ENCODE measurements around the gene C17orf100.
A peak's percentile ranks its signal among the peaks of the same experiment; 100 is the strongest.

Gene C17orf100

GRCh38 chr17:6651354-6651918, at the start of gene C17orf100, which contains the start of gene MED31:
TSS of gene C17orf100 (plus strand) at chr17:6651762. CDS start at chr17:6651914, 152 bp downstream.
TSS of gene MED31 (minus strand) at chr17:6651605. CDS start at chr17:6651528, 77 bp downstream.
- DNase-seq (ENCODE audit: low spot score), result peak; percentile 97

DNA sequence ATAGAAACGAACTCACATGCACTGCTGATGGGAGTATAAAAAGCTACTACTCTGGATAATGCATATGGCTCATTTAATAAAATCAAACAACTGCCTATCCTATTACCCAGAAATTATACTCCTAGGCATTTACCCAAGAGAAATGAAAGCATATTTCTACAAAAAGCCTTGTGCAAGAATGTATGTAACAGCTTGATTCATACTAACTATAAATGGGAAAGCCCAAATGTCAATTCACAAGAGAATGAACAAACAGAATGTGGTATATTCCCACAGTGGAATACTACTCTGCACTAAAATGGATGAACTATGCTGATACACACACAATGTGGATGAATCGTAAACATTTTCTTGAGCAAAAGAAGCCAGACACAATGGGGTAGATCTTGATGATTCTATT, 49.4 kb upstream of the C17orf100 start:
- no peak for DNase-seq (ENCODE audit: low spot score)

DNA sequence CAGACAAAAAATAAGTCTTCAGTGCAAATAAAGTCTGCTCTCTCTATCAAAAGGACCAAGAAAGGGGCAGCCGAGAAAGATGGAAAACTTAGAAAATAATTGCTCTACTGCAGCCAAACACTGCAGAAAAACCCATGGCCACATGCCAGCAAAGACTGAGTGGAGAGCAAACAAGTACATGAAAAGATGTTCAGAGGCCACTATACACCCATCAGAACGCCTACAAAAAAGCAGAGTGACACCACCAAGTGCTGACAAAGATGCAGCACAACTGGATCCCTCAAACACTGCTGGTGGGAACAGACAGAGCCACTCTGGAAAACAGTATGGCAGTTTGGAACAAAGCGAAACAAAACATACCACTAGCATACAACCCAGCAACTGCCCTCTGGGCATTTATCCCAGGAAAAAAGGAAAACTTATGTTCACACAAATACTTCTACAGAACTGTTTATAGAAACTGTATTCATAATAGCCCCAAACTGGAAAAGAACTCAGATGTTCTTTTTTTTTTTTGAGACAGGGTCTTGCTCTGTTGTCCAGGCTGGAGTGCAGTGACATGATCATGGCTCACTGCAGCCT, 47.7 kb upstream of the C17orf100 start:
- no peak for DNase-seq (ENCODE audit: low spot score)

GRCh38 chr17:6605142-6605541, 46.4 kb upstream of the C17orf100 start:
- no peak for DNase-seq (ENCODE audit: low spot score)

- no peak for DNase-seq (ENCODE audit: low spot score)
These were observed 43.2 kb upstream of the C17orf100 start for GRCh38 chr17:6608321-6608720.

- no peak for DNase-seq (ENCODE audit: low spot score)
These were observed 41.6 kb upstream of the C17orf100 start for GRCh38 chr17:6610011-6610410.

DNA sequence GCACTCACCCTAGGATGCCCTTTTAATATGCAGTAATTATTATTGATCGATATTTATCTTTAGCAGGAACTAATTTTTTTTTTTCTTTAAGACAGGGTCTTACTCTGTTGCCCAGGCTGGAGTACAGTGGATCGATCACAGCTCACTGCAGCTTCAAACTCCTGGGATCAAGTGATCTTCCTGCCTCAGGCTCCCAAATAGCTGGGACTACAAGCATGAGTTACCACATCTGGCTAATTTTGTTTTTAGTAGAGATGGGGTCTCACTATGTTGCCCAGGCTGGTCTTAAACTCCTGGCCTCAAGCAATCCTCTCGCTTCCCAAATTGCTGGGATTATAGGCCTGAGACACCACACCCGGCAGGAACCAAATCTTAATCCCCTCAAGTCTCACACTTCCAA, 40.3 kb upstream of the C17orf100 start:
- no peak for DNase-seq (ENCODE audit: low spot score)

DNA sequence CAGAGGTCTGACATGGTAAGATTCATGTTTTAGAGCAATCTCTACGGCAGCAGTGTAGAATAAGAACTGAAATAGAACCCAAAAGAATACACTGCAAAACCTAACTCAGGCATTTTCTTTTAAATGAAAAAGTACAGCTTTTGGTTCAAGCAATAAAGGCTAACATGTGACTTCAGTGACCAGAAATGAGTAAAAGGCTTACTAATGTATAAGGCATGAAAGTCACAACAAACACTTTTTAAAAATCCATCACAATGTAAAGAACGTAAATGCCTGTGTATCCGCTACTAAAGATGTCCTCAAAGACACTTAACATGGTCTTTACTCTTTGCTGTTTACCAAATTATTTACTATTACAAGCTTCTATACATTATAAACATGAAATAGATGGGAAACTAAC, 27.6 kb upstream of the C17orf100 start:
- DNase-seq (ENCODE audit: low spot score), result no peak

DNA sequence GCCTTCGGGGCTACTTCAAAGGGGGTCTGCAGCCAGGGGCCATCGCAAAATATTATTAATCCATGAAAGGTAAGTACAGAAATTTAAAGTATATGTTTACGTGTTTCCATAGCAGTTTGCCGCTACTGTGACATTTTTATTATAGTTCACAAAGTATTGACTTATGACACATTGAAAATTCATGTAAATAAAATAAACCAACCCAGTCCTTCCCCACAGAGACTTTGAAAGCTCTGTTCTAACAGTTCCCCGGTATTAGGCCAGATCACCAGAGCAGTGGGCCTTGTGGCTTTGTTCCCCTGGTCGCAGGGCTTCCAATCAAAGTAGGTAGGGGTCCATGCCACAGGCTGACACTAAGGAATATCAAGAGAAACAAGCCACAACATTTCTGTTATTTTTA, 24.9 kb upstream of the C17orf100 start:
- DNase-seq (ENCODE audit: low spot score), result no peak

- DNase-seq (ENCODE audit: low spot score), result no peak
These were observed 24.5 kb upstream of the C17orf100 start for GRCh38 chr17:6627019-6627418.

GRCh38 chr17:6630390-6630789, 21.2 kb upstream of the C17orf100 start:
- no peak for DNase-seq (ENCODE audit: low spot score)

DNA sequence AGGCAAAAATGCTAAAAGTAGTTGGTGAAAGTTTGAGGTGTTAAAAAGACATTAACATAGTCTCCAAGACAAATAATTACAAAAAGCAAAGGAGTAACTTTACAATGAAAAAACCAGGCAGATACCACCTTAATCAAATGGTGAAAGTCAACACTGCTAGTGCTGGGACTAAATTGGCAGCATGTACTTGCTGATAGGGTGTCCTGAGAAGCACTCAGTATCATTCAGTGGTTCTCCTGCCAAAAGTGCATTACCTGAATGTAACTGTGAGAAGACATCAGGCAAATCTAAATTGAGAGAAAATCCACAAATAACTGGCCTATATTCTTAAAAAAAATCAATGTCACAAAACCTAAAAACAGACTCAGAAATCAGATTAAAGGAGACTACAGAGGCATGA, 19.0 kb upstream of the C17orf100 start:
- DNase-seq (ENCODE audit: low spot score), result no peak

DNA sequence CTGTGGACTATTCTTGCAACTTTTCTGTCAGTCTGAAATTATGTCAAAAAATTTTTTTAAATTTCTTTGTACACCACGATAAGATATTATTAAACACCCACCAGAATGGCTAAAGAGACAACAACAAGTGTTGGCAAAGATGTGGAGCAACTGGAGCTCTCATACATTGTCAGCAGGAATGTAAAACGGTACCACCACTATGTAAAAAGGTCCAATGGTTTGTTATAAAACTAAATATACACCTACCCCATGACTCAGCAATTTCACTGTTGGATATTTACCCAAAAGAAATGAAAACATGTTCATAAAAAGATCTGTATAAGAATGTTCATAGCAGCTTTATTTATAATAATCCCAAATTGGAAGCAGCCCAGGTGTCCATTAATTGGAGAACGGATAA, 18.3 kb upstream of the C17orf100 start:
- DNase-seq (ENCODE audit: low spot score), result no peak

- DNase-seq (ENCODE audit: low spot score), result no peak
These were observed 15.5 kb upstream of the C17orf100 start for GRCh38 chr17:6636105-6636504.

DNA sequence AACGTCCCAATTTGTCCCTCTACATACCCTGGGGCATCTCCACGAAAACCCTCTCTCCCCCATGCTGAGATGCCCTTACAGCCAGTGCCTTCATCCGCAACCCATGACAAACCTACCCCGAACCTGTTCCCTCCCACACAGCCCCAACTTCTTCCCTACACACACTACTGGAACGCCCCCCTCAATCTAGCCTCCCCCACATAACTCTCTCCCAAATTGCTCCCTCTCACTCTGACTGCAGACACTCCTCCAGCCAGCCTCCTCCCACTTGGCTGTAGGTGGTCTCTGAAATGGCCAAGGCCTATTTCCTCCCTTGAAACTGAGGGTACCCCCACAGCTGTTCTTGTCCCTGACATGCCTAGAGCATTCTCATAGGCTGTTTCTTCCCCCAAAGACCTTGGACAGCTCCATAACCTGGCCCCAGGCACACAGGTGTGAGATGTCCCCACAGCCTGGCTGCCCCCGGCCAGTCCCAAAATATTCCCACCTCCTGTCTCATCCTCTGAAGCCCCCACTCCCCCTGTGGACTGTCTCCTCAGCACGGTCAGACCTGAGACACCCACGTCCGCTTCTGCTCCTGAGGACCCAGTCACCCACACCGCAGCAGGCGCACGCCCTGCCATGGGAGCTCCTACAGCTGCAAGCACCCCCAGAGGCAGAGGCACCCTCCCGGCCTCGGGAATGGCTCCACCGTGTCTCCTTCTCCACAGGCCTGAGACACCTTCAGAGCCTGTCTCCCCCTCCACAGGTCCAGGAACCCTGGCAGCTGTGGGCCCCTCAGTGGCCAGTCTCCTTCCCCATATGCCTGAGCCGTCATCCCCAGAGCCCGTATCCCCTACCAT, 14.7 kb upstream of the C17orf100 start:
- DNase-seq (ENCODE audit: low spot score), result no peak

- no peak for DNase-seq (ENCODE audit: low spot score)
These were observed 14.1 kb upstream of the C17orf100 start for GRCh38 chr17:6637458-6637840.

- no peak for DNase-seq (ENCODE audit: low spot score)
These were observed 13.3 kb upstream of the C17orf100 start for GRCh38 chr17:6638046-6638908.

GRCh38 chr17:6639014-6639585, 12.5 kb upstream of the C17orf100 start:
- peak; percentile 18 for DNase-seq (ENCODE audit: low spot score)

- peak; percentile 29 for DNase-seq (ENCODE audit: low spot score)
These were observed 11.7 kb upstream of the C17orf100 start for GRCh38 chr17:6639586-6640535.

DNA sequence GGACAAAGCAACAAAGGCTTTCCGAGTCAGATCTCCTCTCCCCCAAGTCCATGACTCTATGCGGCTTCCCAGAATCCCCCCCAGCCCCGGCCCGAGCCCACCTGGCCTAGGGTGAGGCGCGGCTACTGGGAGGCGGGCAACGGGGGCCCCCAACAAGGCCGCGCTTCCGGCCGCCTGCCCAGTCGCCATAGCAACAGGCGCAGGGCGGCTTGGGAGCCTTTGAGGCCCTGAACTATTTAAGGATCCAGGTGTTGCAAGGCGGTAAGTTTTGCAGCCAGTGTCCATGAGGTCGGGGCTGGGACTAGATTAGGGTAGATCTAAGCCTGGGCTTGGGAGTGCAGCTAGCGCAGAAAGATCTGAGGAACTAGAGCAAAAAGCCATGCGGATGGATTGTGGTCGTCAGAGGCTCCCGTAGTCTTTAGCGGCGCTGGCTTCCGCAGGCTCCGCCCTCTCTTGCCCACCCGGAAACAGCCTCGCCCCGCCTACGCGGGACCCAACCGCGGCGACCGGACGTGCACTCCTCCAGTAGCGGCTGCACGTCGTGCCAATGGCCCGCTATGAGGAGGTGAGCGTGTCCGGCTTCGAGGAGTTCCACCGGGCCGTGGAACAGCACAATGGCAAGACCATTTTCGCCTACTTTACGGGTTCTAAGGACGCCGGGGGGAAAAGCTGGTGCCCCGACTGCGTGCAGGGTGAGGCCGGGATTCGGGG, 10.9 kb upstream of the C17orf100 start, which contains the start of the genes KIAA0753 and TXNDC17:
Gene KIAA0753 (minus strand): TSS at position 176 of the 711 bp plus-strand sequence. CDS start 5,608 bp downstream, outside the sequence.
Gene TXNDC17 (plus strand): TSS at position 525 of the 711 bp plus-strand sequence. CDS start 23 bp downstream, at position 548.
- peak; percentile 96 for DNase-seq (ENCODE audit: low spot score)
